GM15510 (cell line): Measurements from ENCODE around the gene BANF2.

Experiments
- POLR2A ChIP-seq: IDR thresholded peaks from 3 replicates; pipeline ENCODE4 v1.6.1; 2011; ENCODE audit warnings: borderline replicate concordance; ENCODE audit not compliant: insufficient read length; ENCODE audit errors: extremely low read depth

Gene BANF2

DNA sequence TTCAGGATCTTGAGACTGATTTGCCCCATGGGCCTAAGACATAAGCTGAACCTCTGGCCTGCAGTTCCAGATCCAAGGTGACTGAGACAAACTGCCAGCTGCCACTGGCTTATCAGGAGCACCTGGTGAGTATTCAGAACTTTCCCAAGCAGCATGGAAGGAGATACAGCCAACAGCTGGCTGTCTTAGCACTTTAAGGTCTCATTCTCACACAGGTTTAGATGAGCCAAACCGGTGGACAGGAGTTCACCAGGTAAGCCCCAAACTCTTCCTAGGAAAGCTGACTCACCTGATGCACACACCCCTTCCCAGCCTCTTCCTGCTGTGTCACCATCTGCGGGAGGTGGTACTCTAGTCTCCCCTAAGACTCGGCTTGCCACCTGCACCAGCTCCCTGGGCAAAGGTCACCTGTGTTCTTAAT, at the start of gene BANF2:
BANF2 (plus strand) TSS at position 36 of the 421 bp plus-strand sequence. CDS start 25,060 bp downstream, outside the sequence.
- no peak for TF ChIP-seq POLR2A

DNA sequence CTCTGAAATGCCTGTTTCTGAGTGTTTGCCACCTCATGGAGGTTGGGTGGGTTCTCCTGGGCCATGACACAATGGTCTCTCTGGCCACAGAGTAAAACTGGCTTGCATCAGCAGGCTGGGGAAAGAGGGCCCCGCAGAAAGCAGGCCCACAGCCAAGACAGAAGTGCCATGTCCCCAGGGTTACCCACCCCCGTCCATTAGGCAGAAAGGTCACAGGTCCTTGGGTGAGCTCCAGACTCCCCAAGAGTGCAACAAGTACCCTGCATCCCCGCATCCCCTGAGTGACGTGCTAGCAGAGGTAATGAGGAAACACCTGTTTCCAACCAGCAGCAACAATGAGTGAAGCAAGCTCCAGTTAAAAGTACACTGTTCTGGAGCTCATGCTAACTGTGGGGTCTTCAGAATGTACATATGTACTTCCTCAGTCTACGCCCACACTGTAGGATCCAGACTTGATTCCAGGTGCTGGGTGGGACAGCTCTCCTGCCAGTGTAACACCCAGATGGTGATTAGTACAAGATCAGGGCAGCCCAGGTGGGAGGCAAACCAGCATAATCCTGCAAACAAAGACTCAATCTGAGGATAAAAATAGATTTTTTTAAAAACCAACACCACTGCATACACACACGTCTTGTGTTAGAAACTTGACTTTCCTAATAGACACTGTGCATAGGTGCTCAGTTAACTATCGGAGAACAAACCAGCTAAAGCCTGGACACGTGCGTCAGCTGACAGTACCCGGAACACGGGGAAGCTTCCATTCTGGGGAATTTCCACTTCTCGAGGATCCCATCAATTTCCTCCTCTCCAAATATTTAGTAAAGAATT, 49.3 kb upstream of the BANF2 start:
- no peak for TF ChIP-seq POLR2A

DNA sequence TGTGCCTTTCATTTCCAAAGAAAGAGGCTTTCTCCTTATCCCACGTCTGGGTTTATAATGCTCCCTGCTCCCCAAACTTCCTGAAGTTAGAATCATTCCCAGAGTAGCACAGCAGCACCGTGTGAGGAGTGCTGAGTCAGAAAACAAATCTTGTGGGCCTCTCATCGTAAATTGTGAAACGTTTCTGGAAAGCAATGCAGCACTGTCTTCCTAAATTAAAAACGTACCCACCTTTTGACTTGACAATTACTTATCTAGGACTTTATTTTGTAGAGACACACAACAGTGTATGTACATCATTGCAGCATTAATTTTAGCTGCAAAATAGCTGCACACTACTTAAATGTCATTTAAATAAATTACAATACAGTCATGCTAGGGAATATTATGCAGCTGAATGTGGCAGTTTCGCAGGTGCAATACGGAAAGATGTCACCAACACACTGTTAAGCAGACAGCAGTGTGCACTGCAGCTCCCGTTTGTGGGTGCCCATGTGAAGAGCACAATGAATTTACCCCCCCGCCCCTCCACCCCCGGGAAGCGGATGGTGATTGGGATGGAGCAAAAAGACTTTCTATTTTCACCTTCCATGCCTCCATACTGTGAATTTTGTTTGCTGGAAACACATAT, 48.5 kb upstream of the BANF2 start:
- no peak for TF ChIP-seq POLR2A

DNA sequence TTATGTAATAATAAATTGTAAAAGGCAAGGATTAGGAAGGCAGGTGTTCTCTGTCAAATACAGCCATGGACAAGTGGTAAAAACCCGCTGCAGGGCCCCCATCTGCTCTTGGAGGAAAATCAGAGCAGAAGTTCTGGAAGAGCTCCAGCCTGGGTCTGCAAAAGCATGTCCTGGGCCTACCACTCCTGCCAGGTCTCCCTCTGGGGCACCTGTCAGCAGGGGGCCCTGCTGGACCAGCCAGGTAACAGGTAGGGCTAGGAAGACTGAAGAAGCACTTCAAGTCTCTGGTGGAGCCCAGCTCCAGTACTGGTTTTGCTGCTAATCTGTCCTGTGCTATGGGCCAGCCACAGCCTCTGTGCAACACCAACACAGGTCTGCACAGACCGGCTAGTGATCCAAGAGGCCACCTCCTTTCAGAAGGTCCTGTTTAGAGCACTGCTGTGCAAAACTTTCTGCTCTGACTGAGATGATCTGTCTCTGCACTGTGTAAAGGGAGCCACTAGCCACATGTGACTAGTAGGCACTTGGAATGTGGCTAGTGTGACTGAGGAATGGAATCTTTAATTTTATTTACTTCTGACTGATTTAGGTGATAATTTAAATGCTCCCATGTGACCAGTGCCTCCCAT, 47.9 kb upstream of the BANF2 start:
- no peak for TF ChIP-seq POLR2A

DNA sequence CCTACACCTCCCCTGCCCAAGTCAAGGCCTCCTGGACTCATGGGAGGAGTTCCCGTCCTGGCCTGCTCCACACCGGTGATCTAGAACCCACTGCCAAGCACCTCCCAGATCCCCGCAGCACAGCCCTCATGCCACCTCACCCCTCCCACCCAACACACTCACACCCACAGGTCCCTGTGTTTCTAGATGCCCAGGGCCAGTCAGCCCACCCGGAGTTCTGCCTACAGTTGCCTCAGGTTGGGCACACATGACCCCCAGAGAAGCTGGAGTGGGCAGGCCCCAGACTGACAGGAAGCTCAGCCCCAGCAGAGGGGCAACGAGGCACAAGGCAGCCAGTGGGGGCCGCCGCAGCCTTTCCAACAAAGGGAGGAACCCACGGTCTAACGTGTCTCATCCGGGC, 47.4 kb upstream of the BANF2 start:
- TF ChIP-seq POLR2A, result no peak

DNA sequence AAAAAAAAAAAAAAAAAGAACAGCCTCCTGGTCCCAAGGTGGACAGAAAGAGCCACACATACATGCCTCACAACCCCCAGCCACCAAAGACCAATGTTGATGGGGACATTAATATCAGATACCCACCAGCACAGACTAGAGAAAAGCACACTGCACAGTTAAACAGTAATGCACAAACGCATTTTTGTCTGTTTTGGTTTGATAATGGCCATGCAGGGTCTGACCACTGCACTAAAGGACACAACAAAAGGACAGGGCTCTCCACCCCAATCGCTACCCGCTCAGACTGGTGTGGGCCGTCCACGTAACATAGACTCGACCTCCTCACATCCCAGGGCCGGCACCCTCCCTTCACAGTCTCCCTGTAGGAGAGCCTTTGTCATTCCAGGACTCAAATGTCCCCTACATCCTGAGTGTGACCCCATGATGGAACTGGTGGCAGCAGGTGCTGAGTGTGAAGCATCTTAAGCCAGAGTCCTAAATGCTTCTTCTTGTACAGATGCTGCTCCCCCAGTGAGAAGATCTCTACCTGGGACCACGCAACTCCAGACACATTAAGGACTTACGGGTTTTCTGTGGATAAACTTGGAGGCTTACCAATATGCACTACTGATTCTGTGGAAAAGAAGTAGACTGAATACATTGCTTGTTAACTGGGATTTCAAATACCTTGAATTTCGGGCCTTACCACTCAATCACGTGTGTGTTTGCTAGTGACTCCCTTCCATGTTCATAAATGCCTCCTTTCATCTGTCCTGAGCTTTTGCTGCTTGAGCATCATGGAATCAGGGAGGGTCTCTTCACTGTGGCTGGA, 45.7 kb upstream of the BANF2 start:
- TF ChIP-seq POLR2A, result no peak

DNA sequence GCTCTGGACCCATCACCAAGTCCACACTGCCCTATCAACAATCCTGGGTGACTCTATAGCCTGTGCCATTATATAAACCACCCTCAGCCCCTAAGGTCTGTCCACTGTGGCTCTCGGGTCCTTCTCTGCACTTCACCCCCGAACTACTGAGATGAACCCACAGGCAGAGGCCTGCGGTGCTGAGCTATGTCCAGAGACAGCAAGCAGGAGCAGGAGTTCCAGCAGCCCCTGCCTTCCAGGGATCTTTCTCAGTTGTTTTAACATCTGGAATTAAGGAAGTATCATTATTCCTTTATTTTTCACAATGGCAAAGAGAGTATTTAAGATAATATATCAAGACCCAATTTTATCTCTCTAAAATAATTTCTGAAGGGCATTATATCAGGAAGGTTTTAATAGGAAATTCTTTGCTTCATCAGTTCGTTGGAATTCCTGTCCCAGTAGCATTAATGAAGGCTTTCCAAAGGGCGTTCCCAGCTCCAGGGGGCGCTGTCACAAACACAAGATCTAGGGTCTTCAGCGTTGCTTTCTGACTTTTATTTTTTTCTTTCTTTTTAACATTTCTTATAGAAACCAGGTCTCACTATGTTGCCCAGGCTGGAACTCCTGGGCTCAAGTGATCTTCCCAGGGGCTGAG, 45.0 kb upstream of the BANF2 start:
- TF ChIP-seq POLR2A, result no peak

DNA sequence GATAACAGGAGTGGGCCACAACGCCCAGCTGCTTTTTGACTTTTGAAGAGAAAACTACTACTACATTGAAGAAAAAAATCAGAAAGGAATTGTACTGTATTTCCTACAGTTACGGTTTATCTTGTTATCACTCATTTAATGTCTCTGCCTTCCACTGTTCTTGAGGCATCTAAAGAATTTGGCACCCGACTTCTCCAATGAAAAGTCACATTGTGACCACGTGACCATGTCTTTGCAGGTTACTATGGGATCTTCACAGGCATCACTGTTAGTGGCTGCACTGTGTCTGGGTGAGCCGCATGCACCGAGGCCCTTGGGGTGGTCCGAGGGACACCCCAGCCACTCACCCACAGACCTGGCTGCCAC, 44.5 kb upstream of the BANF2 start:
- TF ChIP-seq POLR2A, result no peak

DNA sequence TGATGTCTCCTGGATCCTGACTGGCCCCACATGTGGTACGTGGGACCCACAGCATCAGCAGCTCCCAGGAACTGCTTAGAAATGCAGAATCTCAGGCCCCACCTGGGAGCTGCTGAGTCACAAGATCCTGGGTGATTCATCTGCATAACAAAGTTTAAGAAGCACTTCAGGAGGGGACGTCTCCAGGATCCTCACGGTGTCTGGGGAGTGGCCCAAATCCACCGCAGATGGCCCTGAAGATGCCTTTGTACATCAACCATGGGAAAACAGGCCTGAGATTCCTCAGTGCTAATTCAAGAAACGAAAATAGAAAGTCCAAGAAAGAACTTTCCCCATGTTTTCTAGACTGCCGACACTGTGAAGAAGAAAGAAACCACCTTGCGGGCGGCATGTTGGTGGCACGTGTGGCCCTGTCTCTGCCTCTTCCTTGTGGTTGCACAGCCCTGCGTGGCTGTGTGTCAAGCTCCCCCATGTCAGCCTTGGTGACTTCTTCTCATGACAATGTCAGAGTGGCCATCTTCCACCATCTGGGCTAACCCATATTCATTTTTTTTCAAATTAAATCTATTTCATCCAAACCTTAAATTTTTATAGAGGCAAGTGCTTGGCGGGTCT, 43.8 kb upstream of the BANF2 start:
- TF ChIP-seq POLR2A, result no peak

DNA sequence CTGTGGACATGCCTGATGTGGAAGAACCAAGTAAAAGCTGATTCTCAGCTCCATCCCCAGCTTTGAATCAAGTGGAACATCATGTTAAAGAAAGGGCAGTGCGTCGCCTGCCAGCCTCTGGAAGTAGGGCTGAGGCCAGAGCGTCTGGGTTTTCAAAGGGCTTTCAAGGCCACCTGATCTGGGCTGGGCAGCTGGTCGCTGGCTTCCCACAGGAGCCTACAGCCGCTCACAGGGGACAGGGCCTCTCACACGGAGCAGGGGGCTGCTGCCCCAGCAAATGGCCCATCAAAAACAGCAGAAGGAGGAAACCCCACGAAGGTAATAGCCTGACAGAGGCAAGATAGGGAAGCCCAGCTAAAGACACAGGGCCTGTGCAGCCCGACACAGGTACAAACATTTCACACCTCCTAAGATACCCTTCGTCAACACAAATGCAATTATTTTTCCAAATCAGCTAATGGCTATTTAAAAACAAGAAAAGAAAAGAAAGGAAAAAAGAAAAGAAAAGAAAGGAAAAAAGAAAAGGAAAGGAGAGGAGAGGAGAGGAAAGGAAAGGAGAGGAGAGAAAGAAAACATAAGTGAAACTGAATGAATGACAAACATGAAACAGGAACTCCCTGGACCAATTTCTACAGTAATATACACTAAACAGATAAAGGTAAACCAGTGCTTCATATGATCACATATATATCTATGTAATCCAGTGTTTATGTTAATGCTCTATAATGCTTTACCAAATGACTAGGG, 42.5 kb upstream of the BANF2 start:
- no peak for TF ChIP-seq POLR2A

DNA sequence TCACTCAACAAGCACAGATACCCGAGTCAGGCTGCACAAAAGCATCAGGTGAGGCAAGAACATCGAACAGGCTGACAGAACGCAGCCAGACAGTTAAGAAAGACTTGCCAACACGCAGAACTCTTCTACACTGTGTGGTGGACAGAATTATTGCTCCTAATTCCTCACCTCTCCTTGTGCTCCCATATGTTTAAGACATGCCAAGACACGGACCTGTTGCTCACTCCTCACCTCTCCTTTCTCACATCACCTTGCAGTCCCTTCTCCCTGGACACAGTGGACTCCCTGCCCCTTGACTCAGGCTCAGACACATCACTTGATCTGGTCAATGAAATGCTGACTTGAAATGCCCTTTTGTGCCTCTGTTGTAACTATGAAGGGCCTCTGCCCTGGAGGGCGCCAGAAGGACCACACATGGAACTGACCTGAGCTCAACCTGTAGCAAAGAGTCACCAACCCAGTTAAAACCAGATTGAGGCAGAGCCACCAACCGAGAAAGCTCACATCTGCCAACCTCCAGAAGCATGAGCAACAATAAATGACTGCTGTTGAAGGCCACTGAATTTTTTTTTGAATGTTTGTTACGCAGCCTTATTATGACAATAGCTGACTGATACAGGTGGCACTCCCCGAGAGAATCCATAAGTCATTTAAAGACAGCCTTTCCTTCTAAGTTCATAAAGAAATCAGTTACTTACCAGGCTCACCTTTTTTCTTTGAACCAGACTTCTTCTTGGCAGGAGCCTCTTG, 41.7 kb upstream of the BANF2 start:
- TF ChIP-seq POLR2A, result no peak

DNA sequence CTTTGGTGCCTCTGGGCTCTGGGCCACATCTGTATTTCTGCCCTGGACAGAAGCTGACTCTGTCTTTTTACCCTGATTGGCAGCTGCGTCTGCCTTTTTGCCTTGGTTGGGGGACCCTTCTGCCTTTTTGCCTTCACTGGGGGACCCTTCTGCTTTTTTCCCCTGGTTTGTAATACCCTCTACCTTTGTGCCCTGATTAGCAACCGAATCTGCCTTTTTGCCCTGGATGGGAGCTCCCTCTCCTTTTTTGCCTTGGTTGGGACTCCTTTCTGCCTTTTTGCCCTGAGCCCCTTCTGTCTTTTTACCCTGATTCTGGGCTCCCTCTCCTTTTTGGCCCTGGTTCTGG, 41.1 kb upstream of the BANF2 start:
- no peak for TF ChIP-seq POLR2A

DNA sequence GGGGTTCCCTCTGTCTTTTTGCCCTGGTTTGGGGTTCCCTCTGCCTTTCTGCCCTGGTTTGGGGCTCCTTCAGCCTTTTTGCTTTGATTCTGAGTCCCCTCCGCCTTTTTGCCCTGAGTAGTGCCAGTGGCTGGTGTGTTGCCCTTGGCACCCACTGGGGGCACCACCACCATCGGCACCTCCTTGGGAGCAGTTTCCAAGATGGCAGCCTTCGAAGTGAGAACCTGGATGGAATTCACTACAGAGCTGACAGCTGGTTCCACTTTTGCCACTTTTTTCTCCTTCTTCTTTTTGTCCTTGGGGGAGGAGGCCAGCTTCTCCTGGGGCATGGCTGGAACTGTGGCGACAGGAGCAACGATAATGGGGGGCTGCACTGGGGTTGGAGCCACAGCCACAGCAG, 40.0 kb upstream of the BANF2 start:
- no peak for TF ChIP-seq POLR2A
